Measurements from ENCODE around the gene DGKG.

- TF ChIP-seq CTCF (IDR thresholded peaks at IDR 0.05) (no peak), POLR2A (IDR thresholded peaks at IDR 0.05) (no peak)
Measured at GRCh38 chr3:186121278-186121677, 240.8 kb downstream of the DGKG start.
